ENCODE measurements around the gene CASP8AP2. TPM values are rescaled to one million over a fixed set of nuclear protein-coding genes. Genes with fewer than 3 reads are reported as not detected.
"Not testable (repeated sequence)": the region's sequence is repeated elsewhere in the genome, so short reads cannot be mapped to it uniquely, and the experiment has no call there.

The CASP8AP2 gene
- total and polyA plus RNA-seq, 3 experiments from 2014 or later: 30.8 to 60.0 (median 31.3) TPM

DNA sequence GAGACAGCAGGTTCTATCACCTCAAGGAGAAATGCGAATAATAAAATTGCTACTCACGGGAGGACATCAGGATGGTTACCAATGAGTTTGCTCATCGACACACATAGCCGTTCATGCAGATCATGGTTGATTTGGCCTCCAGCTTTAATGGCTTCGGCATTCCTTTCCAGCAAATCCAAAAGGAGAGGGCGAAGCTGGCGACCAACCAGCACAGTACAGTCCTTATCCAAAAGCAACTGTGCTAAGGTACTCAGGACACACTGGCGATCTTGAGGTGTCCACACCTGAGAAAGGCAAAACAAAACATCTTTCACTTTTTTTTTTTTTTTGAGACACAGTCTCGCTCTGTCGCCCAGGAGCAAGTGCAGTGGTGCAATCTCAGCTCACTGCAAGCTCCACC, 26.4 kb upstream of the CASP8AP2 start:
- H3K4me1 Mint-ChIP-seq: peaks cover 10 to 28% (median 16%) of the 10 kb centered on the region in 3 donors
- no peak overlapping the region for H3K4me3 ChIP-seq (ENCODE audit: low read length)
- no peaks in the 10 kb centered on the region for H3K27me3 ChIP-seq (ENCODE audit: insufficient read depth, low read length, poor library complexity, severe bottlenecking)
- DNase-seq: no peak
- CTCF ChIA-PET: no interaction called here
- no peak overlapping the region for H3K4me3 Mint-ChIP-seq
- H3K27me3 Mint-ChIP-seq: no peaks in the 10 kb centered on the region
- H3K9me3 Mint-ChIP-seq: no peaks in the 10 kb centered on the region
- no peak overlapping the region for H3K27ac Mint-ChIP-seq
- H3K4me1 ChIP-seq (ENCODE audit: insufficient read depth, low read length): no peaks in the 10 kb centered on the region
- H3K27ac ChIP-seq (ENCODE audit: low read depth, low read length): no peak overlapping the region
- POLR2A ChIA-PET: no interaction called here
- peaks cover 0 to 45% (median 9%) of the 10 kb centered on the region in 3 donors for H3K36me3 Mint-ChIP-seq
- no peaks in the 10 kb centered on the region for H3K9me3 ChIP-seq (ENCODE audit: low read length)
- H3K36me3 ChIP-seq (ENCODE audit: insufficient read depth, low read length): no peaks in the 10 kb centered on the region

DNA sequence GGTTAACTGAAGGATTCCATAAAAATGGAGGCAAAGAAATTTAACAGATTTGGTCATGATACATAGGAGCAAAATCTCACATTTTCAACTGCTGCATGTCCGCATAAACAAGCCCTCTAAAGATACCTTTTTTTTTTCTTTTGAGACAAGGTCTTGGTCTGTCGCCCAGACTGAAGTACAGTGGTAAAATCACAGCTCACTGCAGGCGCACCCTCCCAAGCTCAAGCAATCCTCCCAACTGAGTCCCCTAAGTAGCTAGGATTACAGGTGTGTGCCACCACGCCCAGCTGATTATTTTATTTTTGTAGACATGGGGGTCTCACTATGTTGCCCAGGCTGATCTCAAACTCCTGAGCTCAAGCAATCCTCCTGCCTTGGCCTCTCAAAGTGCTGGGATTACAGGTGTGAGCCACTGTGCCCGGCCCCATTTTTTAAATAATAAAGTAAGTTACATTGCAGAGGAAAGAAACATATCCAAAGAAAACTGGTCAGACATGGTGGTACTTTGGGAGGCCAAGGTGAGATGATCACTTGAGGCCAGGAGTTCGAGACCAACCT, 23.8 kb upstream of the CASP8AP2 start:
- peaks cover 0 to 26% (median 4%) of the 10 kb centered on the region in 3 donors for H3K36me3 Mint-ChIP-seq
- H3K4me1 Mint-ChIP-seq: peaks cover 14 to 36% (median 27%) of the 10 kb centered on the region in 3 donors
- no peak overlapping the region for H3K27ac ChIP-seq (ENCODE audit: low read depth, low read length)
- H3K4me3 Mint-ChIP-seq: no peak overlapping the region
- no peaks in the 10 kb centered on the region for H3K27me3 ChIP-seq (ENCODE audit: insufficient read depth, low read length, poor library complexity, severe bottlenecking)
- POLR2A ChIA-PET: interaction anchor here (0.6 kb wide), 1 partner anchor 35 kb away, joined by 9 read pairs; no protein-coding TSS in a partner anchor
- no peak for DNase-seq
- CTCF ChIA-PET: interaction anchor here (1.2 kb wide), 1 partner anchor 673 kb away, joined by 5 read pairs; no protein-coding TSS in a partner anchor
- no peaks in the 10 kb centered on the region for H3K27me3 Mint-ChIP-seq
- H3K4me3 ChIP-seq (ENCODE audit: low read length): no peak overlapping the region
- H3K4me1 ChIP-seq (ENCODE audit: insufficient read depth, low read length): no peaks in the 10 kb centered on the region
- no peaks in the 10 kb centered on the region for H3K36me3 ChIP-seq (ENCODE audit: insufficient read depth, low read length)
- no peaks in the 10 kb centered on the region for H3K9me3 Mint-ChIP-seq
- H3K9me3 ChIP-seq (ENCODE audit: low read length): no peaks in the 10 kb centered on the region
- peak overlapping the region in 4 of 8 donors; percentile 12 to 64 (median 44) for H3K27ac Mint-ChIP-seq

DNA sequence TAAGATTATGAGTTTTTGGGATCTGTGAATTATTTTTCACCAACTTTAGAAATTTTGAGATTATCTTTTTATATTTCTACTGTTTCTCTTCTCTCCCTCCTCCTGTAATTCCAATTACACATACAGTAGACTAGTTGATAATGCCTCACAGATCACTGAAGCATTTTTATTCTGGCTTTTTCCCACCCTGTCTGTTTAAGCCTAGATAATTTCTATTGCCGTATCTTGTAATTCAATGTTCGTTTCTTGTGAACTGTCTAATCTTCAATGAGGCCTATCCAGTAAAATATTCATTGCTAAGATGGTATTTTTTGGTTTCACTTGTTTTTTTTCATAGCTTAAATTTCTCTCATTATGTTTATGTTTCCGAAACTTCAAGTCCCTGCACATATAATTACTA, 22.1 kb upstream of the CASP8AP2 start:
- H3K4me3 ChIP-seq (ENCODE audit: low read length): no peak overlapping the region
- H3K27me3 ChIP-seq (ENCODE audit: insufficient read depth, low read length, poor library complexity, severe bottlenecking): no peaks in the 10 kb centered on the region
- H3K4me3 Mint-ChIP-seq: no peak overlapping the region
- peaks cover 0 to 11% (median 2%) of the 10 kb centered on the region in 3 donors for H3K36me3 Mint-ChIP-seq
- peak overlapping the region in 7 of 8 donors; percentile 24 to 64 (median 58) for H3K27ac Mint-ChIP-seq
- ChIA-PET CTCF (no interaction called here), POLR2A (no interaction called here)
- H3K27me3 Mint-ChIP-seq: no peaks in the 10 kb centered on the region
- H3K9me3 ChIP-seq (ENCODE audit: low read length): no peaks in the 10 kb centered on the region
- H3K9me3 Mint-ChIP-seq: no peaks in the 10 kb centered on the region
- H3K27ac ChIP-seq (ENCODE audit: low read depth, low read length): no peak overlapping the region
- H3K4me1 ChIP-seq (ENCODE audit: insufficient read depth, low read length): no peaks in the 10 kb centered on the region
- no peaks in the 10 kb centered on the region for H3K36me3 ChIP-seq (ENCODE audit: insufficient read depth, low read length)
- peaks cover 17 to 42% (median 31%) of the 10 kb centered on the region in 3 donors for H3K4me1 Mint-ChIP-seq
- DNase-seq: no peak

DNA sequence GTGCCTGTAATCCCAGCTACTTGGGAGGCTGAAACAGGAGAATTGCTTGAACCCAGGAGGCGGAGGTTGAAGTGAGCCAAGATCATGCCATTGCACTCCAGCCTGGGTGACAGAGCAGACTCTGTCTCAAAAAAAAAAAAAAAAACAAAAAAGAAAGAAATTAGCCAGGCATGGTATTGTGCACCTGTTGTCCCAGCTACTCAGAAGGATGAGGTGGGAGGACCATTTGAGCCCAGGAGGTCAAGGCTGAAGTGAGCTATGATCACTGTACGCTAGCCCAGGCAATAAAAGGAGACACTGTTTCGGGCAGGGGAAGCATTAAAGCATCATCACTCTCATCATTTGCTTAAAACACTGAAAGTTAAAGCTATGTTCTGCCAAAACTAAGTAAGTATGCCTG, 16.3 kb upstream of the CASP8AP2 start:
- H3K4me1 Mint-ChIP-seq: peaks cover 27 to 46% (median 41%) of the 10 kb centered on the region in 3 donors
- H3K27me3 Mint-ChIP-seq; DNase-seq; H3K4me3 Mint-ChIP-seq; H3K4me3 ChIP-seq (ENCODE audit: low read length); H3K9me3 Mint-ChIP-seq; H3K4me1 ChIP-seq (ENCODE audit: insufficient read depth, low read length); POLR2A ChIA-PET; H3K9me3 ChIP-seq (ENCODE audit: low read length); H3K27ac ChIP-seq (ENCODE audit: low read depth, low read length); H3K27me3 ChIP-seq (ENCODE audit: insufficient read depth, low read length, poor library complexity, severe bottlenecking); H3K36me3 Mint-ChIP-seq; CTCF ChIA-PET; H3K36me3 ChIP-seq (ENCODE audit: insufficient read depth, low read length): not testable (repeated sequence)
- H3K27ac Mint-ChIP-seq: peak overlapping the region in 2 of 8 donors; percentile 51 to 63

DNA sequence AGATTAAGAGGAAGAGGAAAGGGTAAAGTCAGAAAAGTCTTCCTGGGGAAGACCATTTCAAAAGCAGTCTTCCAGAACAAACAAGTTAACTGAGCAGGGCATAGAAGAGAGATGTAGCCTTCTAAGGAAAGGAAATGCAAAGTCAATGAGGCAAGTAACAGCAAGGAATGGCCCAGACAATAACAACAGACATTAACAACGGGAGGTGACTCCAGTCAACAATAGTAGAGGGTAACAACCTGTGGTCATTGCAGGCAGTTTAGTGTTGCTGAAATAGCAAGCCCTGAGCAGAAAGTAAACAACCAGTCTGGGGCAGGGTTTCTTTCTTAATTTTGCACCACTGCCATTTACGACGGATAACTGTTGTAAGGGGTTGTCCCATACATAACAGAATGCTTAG, 12.2 kb upstream of the CASP8AP2 start:
- no peak for DNase-seq
- H3K4me1 ChIP-seq (ENCODE audit: insufficient read depth, low read length): peaks cover 16% of the 10 kb centered on the region
- ChIA-PET CTCF (interaction anchor here (1.4 kb wide), 1 partner anchor 11 kb away, joined by 5 read pairs; no protein-coding TSS in a partner anchor), POLR2A (interaction anchor here (1.4 kb wide), 1 partner anchor 12 kb away, joined by 4 read pairs; the partner anchor contains the start of gene CASP8AP2)
- H3K36me3 ChIP-seq (ENCODE audit: insufficient read depth, low read length): no peaks in the 10 kb centered on the region
- Mint-ChIP-seq H3K27ac (peak overlapping the region; percentile 29 to 81 (median 56)), H3K27me3 (peaks cover 0 to 2% of the 10 kb centered on the region in 2 donors), H3K36me3 (peaks cover 0 to 14% (median 1%) of the 10 kb centered on the region in 3 donors), H3K4me1 (peaks cover 35 to 49% (median 47%) of the 10 kb centered on the region in 3 donors), H3K9me3 (no peaks in the 10 kb centered on the region), H3K4me3 (peak overlapping the region; percentile 38 to 98 (median 95))
- H3K4me3 ChIP-seq (ENCODE audit: low read length): no peak overlapping the region
- no peak overlapping the region for H3K27ac ChIP-seq (ENCODE audit: low read depth, low read length)
- no peaks in the 10 kb centered on the region for H3K27me3 ChIP-seq (ENCODE audit: insufficient read depth, low read length, poor library complexity, severe bottlenecking)
- no peaks in the 10 kb centered on the region for H3K9me3 ChIP-seq (ENCODE audit: low read length)

DNA sequence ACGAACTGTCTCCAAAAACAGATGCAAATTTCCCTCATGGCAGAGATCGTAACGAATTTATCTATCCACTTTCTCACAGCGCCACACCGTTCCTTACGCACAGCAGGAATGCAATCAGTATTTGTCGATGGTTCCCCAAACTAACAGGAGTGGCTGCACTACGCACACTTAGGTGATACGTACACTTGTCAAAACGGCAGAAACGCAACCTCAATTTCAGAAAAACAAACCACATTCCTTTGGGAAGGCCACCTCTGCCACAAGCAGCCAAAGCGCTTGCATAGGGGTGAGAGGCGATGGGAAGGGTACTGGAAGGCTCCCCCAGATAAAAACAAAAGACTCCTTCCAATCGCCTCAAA, 10.7 kb upstream of the CASP8AP2 start:
- Mint-ChIP-seq H3K36me3 (peaks cover 0 to 14% (median 1%) of the 10 kb centered on the region in 3 donors), H3K4me1 (peaks cover 34 to 47% (median 46%) of the 10 kb centered on the region in 3 donors), H3K9me3 (no peaks in the 10 kb centered on the region), H3K27me3 (peaks cover 0 to 2% of the 10 kb centered on the region in 2 donors), H3K27ac (peak overlapping the region; percentile 90 to 98 (median 95)), H3K4me3 (peak overlapping the region; percentile 88 to 98 (median 96))
- ChIA-PET CTCF (interaction anchor here (1.2 to 2.8 kb wide), 3 partner anchors 7 to 23 kb away, joined by 4 to 21 read pairs (median 6); partner anchors contain the start of gene CASP8AP2), POLR2A (interaction anchor here (0.7 to 2.6 kb wide), 5 partner anchors 10 to 700 kb away, joined by 3 to 41 read pairs (median 8); partner anchors contain the start of gene CASP8AP2)
- Histone ChIP-seq H3K27ac (ENCODE audit: low read depth, low read length) (peak overlapping the region; percentile 78), H3K4me1 (ENCODE audit: insufficient read depth, low read length) (peaks cover 16% of the 10 kb centered on the region), H3K4me3 (ENCODE audit: low read length) (peak overlapping the region; percentile 85), H3K27me3 (ENCODE audit: insufficient read depth, low read length, poor library complexity, severe bottlenecking) (no peaks in the 10 kb centered on the region), H3K9me3 (ENCODE audit: low read length) (no peaks in the 10 kb centered on the region), H3K36me3 (ENCODE audit: insufficient read depth, low read length) (no peaks in the 10 kb centered on the region)
- peak in 1 of 5 donors; percentile 7 for DNase-seq

DNA sequence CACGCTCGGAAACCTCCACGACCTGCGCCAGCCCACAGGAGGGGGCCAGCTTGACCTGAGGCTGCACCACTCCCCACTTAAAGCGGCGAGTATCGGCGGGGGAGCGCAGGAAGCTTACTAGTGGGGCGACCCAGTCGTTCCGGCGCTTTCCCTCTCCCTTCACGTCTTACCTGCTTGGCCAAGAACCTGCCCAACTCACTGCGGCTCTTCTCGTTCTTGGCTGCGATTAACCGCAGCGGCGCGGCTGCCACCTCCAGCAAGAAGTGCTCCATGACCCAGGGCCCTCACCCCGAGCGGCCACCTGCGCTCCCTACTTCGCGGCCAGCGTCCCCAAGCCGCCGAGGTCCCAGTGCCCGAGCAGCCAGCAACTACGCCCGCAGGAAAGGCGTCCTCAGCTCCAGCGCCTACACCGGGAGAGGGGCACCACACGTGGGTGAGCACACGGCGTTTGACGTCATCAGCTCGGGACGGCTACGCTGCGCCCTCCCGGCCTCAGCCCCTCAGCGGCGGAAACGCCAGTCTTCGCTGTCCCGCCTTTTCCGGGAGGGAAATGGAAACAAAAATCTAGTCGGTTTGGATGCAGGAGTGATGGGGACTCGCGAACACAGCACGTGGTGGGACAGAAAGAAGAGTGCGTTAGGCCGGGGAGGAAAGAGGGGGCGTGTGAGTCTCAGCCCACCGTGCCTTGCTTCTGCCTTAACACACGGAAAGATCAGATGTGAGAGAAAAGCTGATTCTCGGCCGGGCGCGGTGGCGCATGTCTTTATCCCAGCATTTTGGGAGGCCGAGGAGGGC, 10.1 kb upstream of the CASP8AP2 start, which contains the start of gene MDN1:
Gene MDN1, minus strand, starts transcription at position 459 of the 795 bp plus-strand sequence. Its CDS starts 187 bp downstream, at position 272.
- H3K4me1 ChIP-seq (ENCODE audit: insufficient read depth, low read length): peaks cover 16% of the 10 kb centered on the region
- peak within 1 kb of the TSS; percentile 85 for H3K4me3 ChIP-seq (ENCODE audit: low read length)
- no peaks in the 10 kb centered on the region for H3K36me3 ChIP-seq (ENCODE audit: insufficient read depth, low read length)
- Mint-ChIP-seq H3K36me3 (peaks cover 0 to 14% (median 1%) of the 10 kb centered on the region in 3 donors), H3K27ac (peak within 1 kb of the TSS; percentile 90 to 98 (median 95)), H3K27me3 (peaks cover 0 to 2% of the 10 kb centered on the region in 2 donors), H3K4me1 (peaks cover 28 to 42% (median 40%) of the 10 kb centered on the region in 3 donors), H3K4me3 (peak within 1 kb of the TSS; percentile 88 to 98 (median 96)), H3K9me3 (no peaks in the 10 kb centered on the region)
- peak; percentile 80 to 90 (median 89) for DNase-seq
- H3K9me3 ChIP-seq (ENCODE audit: low read length): no peaks in the 10 kb centered on the region
- ChIA-PET POLR2A (interaction anchor here (0.7 to 2.6 kb wide), 6 partner anchors 10 to 739 kb away, joined by 3 to 41 read pairs (median 6); partner anchors contain the start of genes CASP8AP2 and PNRC1), CTCF (interaction anchor here (0.8 to 2.8 kb wide), 11 partner anchors 8 to 660 kb away, joined by 3 to 21 read pairs (median 4); partner anchors contain the start of gene CASP8AP2)
- peak within 1 kb of the TSS; percentile 78 for H3K27ac ChIP-seq (ENCODE audit: low read depth, low read length)
- no peaks in the 10 kb centered on the region for H3K27me3 ChIP-seq (ENCODE audit: insufficient read depth, low read length, poor library complexity, severe bottlenecking)

All from CD8-positive, alpha-beta memory T cell (primary cell).